SU-DHL-6 (cell line): ENCODE measurements around the gene TDRD1.

ENCODE experiments used
- H2AFZ ChIP-seq: fragments of 200-600 bp; sonication (generic); 2 replicates; pipeline ENCODE4 v1.6.1; 2014; ENCODE audit warnings: low read depth, mild to moderate bottlenecking, moderate library complexity, mixed read lengths, antibody characterized with exemption, low read length; ENCODE audit not compliant: severe bottlenecking
- H3F3A ChIP-seq: fragments of 200-600 bp; shearing (Covaris generic); 2 replicates; pipeline ENCODE4 v1.6.0; 2016; ENCODE audit warnings: antibody characterized with exemption, mild to moderate bottlenecking; ENCODE audit not compliant: insufficient read depth
- H3K27ac ChIP-seq: fragments of 200-600 bp; sonication (generic); 2 replicates; pipeline ENCODE4 v1.5.1; 2016; ENCODE audit warnings: low read depth, mild to moderate bottlenecking, low read length, moderate library complexity, mixed read lengths
- H3K27me3 ChIP-seq: fragments of 200-600 bp; sonication (generic), shearing (Covaris generic); 2 replicates; pipeline ENCODE4 v1.6.0; 2014; ENCODE audit warnings: mild to moderate bottlenecking, low read length
- H3K36me3 ChIP-seq: fragments of 200-600 bp; sonication (generic); 2 replicates; pipeline ENCODE4 v1.6.1; 2014; ENCODE audit warnings: mild to moderate bottlenecking, low read length, mixed read lengths
- H3K4me2 ChIP-seq: fragments of 300-600, 200-600 bp; shearing (Covaris generic), sonication (generic); 2 replicates; pipeline ENCODE4 v1.6.0; 2014; ENCODE audit warnings: low read length, low read depth, mild to moderate bottlenecking; ENCODE audit not compliant: poor library complexity, severe bottlenecking
- H3K4me3 ChIP-seq: fragments of 200-600 bp; sonication (generic); 2 replicates; pipeline ENCODE4 v1.5.1; 2014; ENCODE audit warnings: antibody characterized with exemption, low read length, mild to moderate bottlenecking, mixed read lengths; ENCODE audit not compliant: insufficient read depth, poor library complexity, severe bottlenecking
- H3K79me2 ChIP-seq: fragments of 200-600 bp; sonication (generic); 2 replicates; pipeline ENCODE4 v1.6.1; 2014; ENCODE audit warnings: mild to moderate bottlenecking, low read length, moderate library complexity; ENCODE audit not compliant: insufficient read depth
- H3K9ac ChIP-seq: fragments of 200-600 bp; sonication (generic); 2 replicates; pipeline ENCODE4 v1.7.0; 2014; ENCODE audit warnings: mild to moderate bottlenecking, low read length
- H3K9me2 ChIP-seq: fragments of 200-600 bp; sonication (generic); replicated peaks from 2 replicates; pipeline ENCODE4 v1.6.1; 2014; ENCODE audit warnings: low read length; ENCODE audit not compliant: insufficient read depth
- H3K9me3 ChIP-seq: fragments of 200-600 bp; sonication (generic); 2 replicates; pipeline ENCODE4 v1.6.1; 2014; ENCODE audit warnings: low read length, mixed read lengths; ENCODE audit not compliant: insufficient read depth
- H4K20me1 ChIP-seq: fragments of 200-600 bp; sonication (generic); 2 replicates; pipeline ENCODE4 v1.6.1; 2014; ENCODE audit warnings: low read depth, mild to moderate bottlenecking, antibody characterized with exemption, low read length, moderate library complexity, mixed read lengths
- CTCF ChIP-seq: fragments of 200-600 bp; sonication (generic); IDR thresholded peaks from one replicate; pipeline ENCODE4 v1.5.1; 2017; ENCODE audit warnings: antibody characterized with exemption, mild to moderate bottlenecking, low read length, moderate library complexity; ENCODE audit not compliant: insufficient read depth, poor library complexity, severe bottlenecking
- EZH2phosphoT487 ChIP-seq: fragments of 200-600 bp; sonication (generic), shearing (Covaris generic); conservative IDR thresholded peaks from 2 replicates; pipeline ENCODE4 v1.6.1; 2018; ENCODE audit warnings: mild to moderate bottlenecking, antibody characterized with exemption, low read length, moderate library complexity, mixed read lengths

Gene TDRD1

GRCh38 chr10:114242235-114242634, 63.1 kb downstream of the TDRD1 start:
- Histone ChIP-seq H3K9me3 (no peaks in the 10 kb centered on the region), H3K27ac (no peak overlapping the region), H3K9ac (no peak overlapping the region), H3K27me3 (no peaks in the 10 kb centered on the region), H3K79me2 (no peaks in the 10 kb centered on the region), H3K4me3 (no peak overlapping the region), H2AFZ (no peak overlapping the region), H3F3A (no peaks in the 10 kb centered on the region), H3K9me2 (no peaks in the 10 kb centered on the region), H3K36me3 (no peaks in the 10 kb centered on the region), H3K4me2 (no peak overlapping the region), H4K20me1 (no peaks in the 10 kb centered on the region)
- TF ChIP-seq CTCF, result no peak
- TF ChIP-seq EZH2phosphoT487, result no peak

- no peaks in the 10 kb centered on the region for H4K20me1 ChIP-seq
- H3K79me2 ChIP-seq, result no peaks in the 10 kb centered on the region
- no peaks in the 10 kb centered on the region for H3K27me3 ChIP-seq
- no peaks in the 10 kb centered on the region for H3K9me3 ChIP-seq
- H3K9me2 ChIP-seq, result no peaks in the 10 kb centered on the region
- H3K4me2 ChIP-seq, result no peak overlapping the region
- no peak for TF ChIP-seq EZH2phosphoT487
- no peak for TF ChIP-seq CTCF
- H3K9ac ChIP-seq, result no peak overlapping the region
- H3K4me3 ChIP-seq, result no peak overlapping the region
- H2AFZ ChIP-seq, result no peak overlapping the region
- H3F3A ChIP-seq, result no peaks in the 10 kb centered on the region
- no peak overlapping the region for H3K27ac ChIP-seq
- H3K36me3 ChIP-seq, result no peaks in the 10 kb centered on the region
Observed at GRCh38 chr10:114243661-114244060, 64.5 kb downstream of the TDRD1 start.

GRCh38 chr10:114244126-114244525, 65.0 kb downstream of the TDRD1 start:
- Histone ChIP-seq H3K9me2 (no peaks in the 10 kb centered on the region), H3K9me3 (no peaks in the 10 kb centered on the region), H3K27ac (no peak overlapping the region), H3K36me3 (no peaks in the 10 kb centered on the region), H2AFZ (no peak overlapping the region), H3K4me3 (no peak overlapping the region), H3K9ac (no peak overlapping the region), H3K4me2 (no peak overlapping the region), H3F3A (no peaks in the 10 kb centered on the region), H3K79me2 (no peaks in the 10 kb centered on the region), H4K20me1 (no peaks in the 10 kb centered on the region), H3K27me3 (no peaks in the 10 kb centered on the region)
- TF ChIP-seq EZH2phosphoT487 (no peak), CTCF (no peak)
